Iris pigment epithelial cell (primary cell): ENCODE results near the gene ZNF444.
"Not testable (repeated sequence)": the region's sequence is repeated elsewhere in the genome, so short reads cannot be mapped to it uniquely, and the experiment has no call there.

ENCODE experiments used
- DNase-seq: peaks from one replicate; pipeline ENCODE4 v3.0.0-alpha.2; 2011; ENCODE audit warnings: low read depth

Gene ZNF444

GRCh38 chr19:56145698-56146097 lies 4.6 kb downstream of the ZNF444 start:
- DNase-seq: no peak

- no peak for DNase-seq
These were observed 5.8 kb downstream of the ZNF444 start for GRCh38 chr19:56146904-56147303.

- DNase-seq: no peak
These were observed 6.2 kb downstream of the ZNF444 start for GRCh38 chr19:56147307-56147706.

GRCh38 chr19:56148096-56148495 lies 7.0 kb downstream of the ZNF444 start:
- DNase-seq: no peak

GRCh38 chr19:56148955-56149655 lies 8.0 kb downstream of the ZNF444 start:
- not testable (repeated sequence) for DNase-seq

- DNase-seq: no peak
These were observed 8.6 kb downstream of the ZNF444 start for GRCh38 chr19:56149656-56150038.

- DNase-seq: no peak
These were observed 9.3 kb downstream of the ZNF444 start for GRCh38 chr19:56150358-56150757.

- no peak for DNase-seq
These were observed 11.6 kb downstream of the ZNF444 start for GRCh38 chr19:56152644-56153043.

- no peak for DNase-seq
These were observed 12.4 kb downstream of the ZNF444 start for GRCh38 chr19:56153507-56153906.

- DNase-seq: no peak
These were observed 14.1 kb downstream of the ZNF444 start for GRCh38 chr19:56155124-56155687.

- no peak for DNase-seq
These were observed 15.7 kb downstream of the ZNF444 start for GRCh38 chr19:56156768-56157167.

GRCh38 chr19:56158170-56158757 lies 17.2 kb downstream of the ZNF444 start:
- no peak for DNase-seq

- DNase-seq: no peak
These were observed 18.0 kb downstream of the ZNF444 start for GRCh38 chr19:56159009-56159559.

GRCh38 chr19:56159622-56160271 lies 18.7 kb downstream of the ZNF444 start:
- no peak for DNase-seq

- DNase-seq: no peak
These were observed 20.4 kb downstream of the ZNF444 start for GRCh38 chr19:56161534-56161933.

- DNase-seq: peak; percentile 64
These were observed 21.2 kb downstream of the ZNF444 start for GRCh38 chr19:56162258-56162657.

GRCh38 chr19:56163097-56163496 lies 22.0 kb downstream of the ZNF444 start:
- no peak for DNase-seq

- DNase-seq: no peak
These were observed 26.0 kb downstream of the ZNF444 start for GRCh38 chr19:56167064-56167578.

- peak; percentile 52 for DNase-seq
These were observed 29.2 kb downstream of the ZNF444 start for GRCh38 chr19:56170261-56170660.

GRCh38 chr19:56174086-56174485 lies 33.0 kb downstream of the ZNF444 start:
- DNase-seq: no peak

GRCh38 chr19:56174550-56174949 lies 33.5 kb downstream of the ZNF444 start:
- DNase-seq: no peak

- not testable (repeated sequence) for DNase-seq
These were observed 34.8 kb downstream of the ZNF444 start, which contains the start of gene GALP for GRCh38 chr19:56175861-56176307. TSS of gene GALP (plus strand) at chr19:56176008. CDS start at chr19:56177109, 1,101 bp downstream.
